HepG2 (cell line): ENCODE measurements around the gene CD151. TPM values are rescaled to one million over a fixed set of nuclear protein-coding genes. Genes with fewer than 3 reads are reported as not detected.

ENCODE experiments used
- ATAC-seq: fragments of 200-7000 bp; cut with Tn5 transposase; 3 replicates; pipeline ENCODE4 v1.9.1; 2020; ENCODE audit warnings: mild to moderate bottlenecking, moderate library complexity
- BruUV-seq: library from RNA; stranded (reverse); fragments of 400-500 nt; replicated peaks from 2 replicates; lab custom pipeline; 2021; lab: Mats Ljungman, UMichigan
- CTCF ChIA-PET: fragments of 300-600 bp; formaldehyde crosslinking; extraction: SDS; loops from one replicate; lab custom pipeline; 2021; ENCODE audit warnings: low total read pairs, inconsistent platforms, low intra/inter-chr PET ratio; lab: Yijun Ruan, JAX
- POLR2A ChIA-PET: fragments of 350-600 bp; sonication (Branson Sonifier 250); formaldehyde crosslinking; loops from one replicate; lab custom pipeline; 2020; ENCODE audit warnings: antibody characterized with exemption, inconsistent platforms; lab: Yijun Ruan, JAX
- DNase-seq: peaks from one replicate; pipeline ENCODE4 v3.0.0-alpha.2; 2015; ENCODE audit warnings: low spot score
- FAIRE-seq: peaks from 3 replicates; lab custom pipeline; 2011; peaks lifted over from hg19 to GRCh38; lab: Jason Lieb, UNC
- H2AFZ ChIP-seq: one replicate; pipeline ENCODE4 v1.6.1; 2011; ENCODE audit warnings: low read length, inconsistent platforms
- H3K27ac ChIP-seq: fragments of 300-600 bp; 3 replicates; pipeline ENCODE4 v1.8.0; 2011; ENCODE audit warnings: mixed run types, mild to moderate bottlenecking, mixed read lengths, low read length, inconsistent platforms; ENCODE audit not compliant: insufficient read depth; ENCODE audit errors: extremely low read length
- H3K27me3 ChIP-seq, 2 experiments: fragments of 200-600 bp in 1 of 2; 2 replicates in 1 of 2; 3 replicates in 1 of 2; pipeline versions ENCODE4 v1.6.0 to v1.8.0; 2011; ENCODE audit warnings: low read length in 2 of 2, mild to moderate bottlenecking in 2 of 2, moderate library complexity in 2 of 2, inconsistent platforms in 1 of 2; ENCODE audit not compliant: insufficient read depth in 2 of 2, control insufficient read depth in 1 of 2
- H3K36me3 ChIP-seq, 2 experiments: fragments of 200-600 bp in 1 of 2; replicated peaks in 1 of 2; 2 replicates in 1 of 2; 3 replicates in 1 of 2; pipeline versions ENCODE4 v1.5.1 to v1.8.0; 2011; ENCODE audit warnings: low read length in 2 of 2, inconsistent platforms in 1 of 2; ENCODE audit not compliant: insufficient read depth in 2 of 2, control insufficient read depth in 1 of 2
- H3K4me1 ChIP-seq: 2 replicates; pipeline ENCODE4 v1.5.1; 2012; ENCODE audit warnings: low read length, inconsistent platforms; ENCODE audit not compliant: insufficient read depth
- H3K4me2 ChIP-seq: 2 replicates; pipeline ENCODE4 v1.6.0; 2011; ENCODE audit warnings: low read depth, low read length, inconsistent platforms
- H3K4me3 ChIP-seq, 3 experiments: fragments of 200-600 bp in 1 of 3; sonication (generic), shearing (Covaris generic) in 1 of 3; replicated peaks in 1 of 3; 2 replicates each; pipeline ENCODE4 v1.5.1; 2011 to 2016; ENCODE audit warnings: low read length in 3 of 3, inconsistent platforms in 2 of 3, low read depth in 2 of 3, mild to moderate bottlenecking in 2 of 3, control low read depth in 1 of 3, mixed read lengths in 1 of 3; ENCODE audit not compliant: insufficient read depth in 1 of 3
- H3K79me2 ChIP-seq: one replicate; pipeline ENCODE4 v1.6.1; 2011; ENCODE audit warnings: low read length, inconsistent platforms; ENCODE audit not compliant: insufficient read depth
- H3K9ac ChIP-seq: 2 replicates; pipeline ENCODE4 v1.6.0; 2011; ENCODE audit warnings: mild to moderate bottlenecking, low read depth, low read length, inconsistent platforms; ENCODE audit not compliant: insufficient read depth
- H3K9me3 ChIP-seq: 2 replicates; pipeline ENCODE4 v1.5.1; 2012; ENCODE audit warnings: mild to moderate bottlenecking, low read length
- H4K20me1 ChIP-seq: 2 replicates; pipeline ENCODE4 v1.6.0; 2011; ENCODE audit warnings: inconsistent platforms, mild to moderate bottlenecking, low read length, moderate library complexity; ENCODE audit not compliant: insufficient read depth
- FOXA3 ChIP-seq: IDR thresholded peaks from 2 replicates; pipeline ENCODE4 v1.6.1; 2016; ENCODE audit warnings: missing genetic modification reagents, missing compliant biosample characterization
- JARID2 ChIP-seq: sonication (generic); formaldehyde crosslinking; IDR thresholded peaks from 2 replicates; pipeline ENCODE4 v1.8.1; 2023; ENCODE audit warnings: missing genetic modification reagents, inconsistent platforms; ENCODE audit not compliant: insufficient replicate concordance
- JUND ChIP-seq: sonication (generic); formaldehyde crosslinking; IDR thresholded peaks from 2 replicates; pipeline ENCODE4 v1.8.0; 2022; ENCODE audit warnings: mild to moderate bottlenecking, missing genetic modification reagents
- SP5 ChIP-seq: IDR thresholded peaks from 2 replicates; pipeline ENCODE4 v1.6.1; 2016; ENCODE audit warnings: low read depth, borderline replicate concordance
- ZC3H13 ChIP-seq: sonication (generic); formaldehyde crosslinking; IDR thresholded peaks from 2 replicates; pipeline ENCODE4 v1.8.1; 2023; ENCODE audit warnings: mild to moderate bottlenecking, missing genetic modification reagents, moderate library complexity
- ZFX ChIP-seq: sonication (generic); formaldehyde crosslinking; IDR thresholded peaks from 2 replicates; pipeline ENCODE4 v1.4.0; 2020; ENCODE audit warnings: mild to moderate bottlenecking, low read depth, missing genetic modification reagents, moderate library complexity
- ZMYM4 ChIP-seq: sonication (generic); formaldehyde crosslinking; IDR thresholded peaks from 2 replicates; pipeline ENCODE4 v1.8.1; 2023; ENCODE audit warnings: mild to moderate bottlenecking, missing genetic modification reagents
- ZNF556 ChIP-seq: sonication (generic); formaldehyde crosslinking; IDR thresholded peaks from 2 replicates; pipeline ENCODE4 v1.4.0; 2020; ENCODE audit warnings: mild to moderate bottlenecking, missing genetic modification reagents, borderline replicate concordance
- ZNF572 ChIP-seq: sonication (generic); formaldehyde crosslinking; IDR thresholded peaks from 2 replicates; pipeline ENCODE4 v1.5.1; 2020; ENCODE audit warnings: mild to moderate bottlenecking, missing genetic modification reagents
- ZNF652 ChIP-seq: IDR thresholded peaks from 2 replicates; pipeline ENCODE4 v1.6.1; 2016; ENCODE audit warnings: low read depth, borderline replicate concordance
- WGBS: methylation state at CpG from one replicate; pipeline ENCODE4 v1.1.6; 2017; ENCODE audit warnings: low lambda C conversion rate; 5-methylcytosine and 5-hydroxymethylcytosine counted together
- in situ Hi-C: cut with HindIII; loops from 2 replicates; pipeline ENCODE4 v1.10.0; 2017; ENCODE audit warnings: low pct_unique_long_range_greater_than_20kb; ENCODE audit not compliant: extremely low pct_ligation_motif_present
- intact Hi-C: fragments of 100-400 bp; cut with micrococcal nuclease; formaldehyde crosslinking; loops from one replicate; pipeline ENCODE4 v1.10.0; 2022; ENCODE audit not compliant: unreplicated experiment
- polyA plus RNA-seq, 8 experiments: library from polyadenylated mRNA; depleted of rRNA in 3 of 8; stranded (reverse) in 7 of 8; unstranded in 1 of 8; fragments of >200 nt; fragmentation: Illumina TruSeq in 4 of 8; extraction: Trizol in 4 of 8; gene quantifications; 2 replicates each; pipeline versions ENCODE4 v1.2.1 to v1.2.3, GENCODE V29; 2011 to 2016; ENCODE audit warnings: low read depth in 4 of 8, missing spikeins in 1 of 8, mixed read lengths in 1 of 8; ENCODE audit not compliant: insufficient read depth in 1 of 8
- total RNA-seq, 5 experiments: library from RNA; depleted of rRNA; stranded (reverse); fragments of >200 nt; fragmentation: Illumina TruSeq; extraction: Trizol; gene quantifications; 2 replicates each; pipeline ENCODE4 v1.2.3, GENCODE V29; 2016; ENCODE audit warnings: low read depth in 1 of 5
- TF ChIP-seq, protein P1 (sequence below): sonication (generic); formaldehyde crosslinking; conservative IDR thresholded peaks from 2 replicates; pipeline ENCODE4 v1.8.0; 2022; ENCODE audit warnings: mild to moderate bottlenecking, moderate library complexity, missing genetic modification reagents
- TF ChIP-seq, protein P2 (sequence below): sonication (generic); formaldehyde crosslinking; IDR thresholded peaks from 2 replicates; pipeline ENCODE4 v1.4.0; 2020; ENCODE audit warnings: missing genetic modification reagents
- TF ChIP-seq, protein P3 (sequence below): sonication (generic); formaldehyde crosslinking; IDR thresholded peaks from 2 replicates; pipeline ENCODE4 v1.4.0; 2020; ENCODE audit warnings: missing genetic modification reagents
- TF ChIP-seq, protein P4 (sequence below): sonication (generic); formaldehyde crosslinking; IDR thresholded peaks from 2 replicates; pipeline ENCODE4 v1.5.1; 2020; ENCODE audit warnings: mild to moderate bottlenecking, moderate library complexity, missing genetic modification reagents
- TF ChIP-seq, protein P5 (sequence below): sonication (generic); formaldehyde crosslinking; IDR thresholded peaks from 2 replicates; pipeline ENCODE4 v1.8.0; 2022; ENCODE audit warnings: missing genetic modification reagents, mild to moderate bottlenecking, borderline replicate concordance

The CD151 gene
- total and polyA plus RNA-seq, 2 of the 13 experiments (the other 11 are each of a cell fraction or from before 2014, with no cell fraction given) = 125 to 197 TPM

DNA sequence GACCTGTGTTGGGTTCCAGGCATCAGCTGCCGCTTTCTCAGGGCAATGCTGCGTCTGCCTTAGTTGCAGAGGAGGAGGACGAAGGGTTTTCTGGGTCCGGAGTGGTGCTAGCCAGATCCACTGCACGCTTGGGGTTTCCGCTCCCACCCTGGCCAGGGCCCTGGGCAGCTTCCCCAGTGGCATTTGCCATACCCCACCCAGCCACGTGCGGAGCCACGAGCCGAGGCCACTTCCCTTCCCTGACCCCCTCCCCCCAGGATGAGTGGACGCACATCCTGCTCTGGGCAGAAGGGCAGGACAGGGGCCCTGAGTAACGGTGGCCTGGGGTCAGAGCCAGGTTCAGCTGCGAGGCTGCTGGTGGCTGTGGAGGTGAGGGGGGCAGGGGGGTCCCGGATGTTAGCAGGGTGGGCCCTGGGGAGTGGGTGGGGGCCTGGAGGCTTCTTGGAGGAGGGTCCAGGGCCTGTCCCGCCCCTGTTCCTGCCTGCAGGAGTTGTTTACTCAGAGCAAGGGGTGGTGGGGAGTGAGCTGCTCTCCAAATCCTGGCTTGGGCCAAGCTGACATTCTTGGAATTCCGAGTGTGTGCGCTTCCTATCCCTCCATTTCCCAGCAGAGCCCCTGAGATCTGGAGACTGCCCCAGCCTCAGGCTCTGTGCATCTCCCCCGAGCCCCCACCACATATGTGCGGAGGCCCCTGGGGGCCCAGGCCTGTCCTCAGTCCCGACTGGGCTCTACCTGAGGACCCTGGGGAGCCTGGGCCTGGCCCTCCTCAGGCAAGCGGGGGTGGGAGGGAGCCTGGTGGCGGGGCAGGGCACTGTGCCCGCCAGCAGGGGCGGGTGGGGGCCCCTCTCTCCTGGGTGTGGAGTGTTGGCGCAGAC lies 11.3 kb downstream of the CD151 start:
- no peaks in the 10 kb centered on the region for H3K27me3 ChIP-seq
- DNase-seq = peak; percentile 89
- no peaks in the 10 kb centered on the region for H3K9me3 ChIP-seq
- peak overlapping the region; percentile 85 for H3K4me2 ChIP-seq
- intact Hi-C loops (loop anchor here (5.0 kb wide), 1 partner anchor 37 kb away; the partner anchor contains the start of genes PIDD1 and RPLP2), in situ Hi-C loops (no loop called here)
- no TSS peak for BruUV-seq
- no peak overlapping the region for H2AFZ ChIP-seq
- peaks cover 27% of the 10 kb centered on the region for H3K79me2 ChIP-seq
- peaks cover 49% of the 10 kb centered on the region for H3K4me1 ChIP-seq
- peaks cover 4 to 17% of the 10 kb centered on the region in 2 experiments for H3K36me3 ChIP-seq
- H3K27ac ChIP-seq = peak overlapping the region; percentile 83
- WGBS = 2% methylated on average over 8 of the region's 25 CpGs
- H3K4me3 ChIP-seq = peak overlapping the region; percentile 97 to 100 (median 98); a peak in 5 of 6 replicates
- ChIA-PET POLR2A (interaction anchor here (0.8 to 11.1 kb wide), 16 partner anchors 13 to 206 kb away, joined by 3 to 141 read pairs (median 4); partner anchors contain the start of genes CD151, CRACR2B, PNPLA2 and RPLP2), CTCF (no interaction called here)
- peak; percentile 73 for FAIRE-seq
- ATAC-seq = peak; percentile 62
- peak overlapping the region; percentile 92 for H3K9ac ChIP-seq
- H4K20me1 ChIP-seq = peaks cover 15% of the 10 kb centered on the region; the same call in 1 of the 2 replicates
- TF ChIP-seq ZMYM4 (CRISPR knock-in tag) (0 out of 2 replicates have a peak, but pooled peaks have one; percentile 27), JARID2 (CRISPR knock-in tag) (no peak), FOXA3 (CRISPR knock-in tag) (peak; percentile 73; the same call in 1 of the 2 replicates), ZNF652 (CRISPR knock-in tag) (no peak), ZNF572 (0 out of 2 replicates have a peak, but pooled peaks have one; percentile 48), ZC3H13 (CRISPR knock-in tag) (peak; percentile 86; the same call in 1 of the 2 replicates), ZNF556 (peak; percentile 87; the same call in 1 of the 2 replicates), ZFX (CRISPR knock-in tag) (peak; percentile 85), SP5 (CRISPR knock-in tag) (peak; percentile 60; the same call in 1 of the 2 replicates), JUND (peak; percentile 74)
- TF ChIP-seq, protein P1, sequence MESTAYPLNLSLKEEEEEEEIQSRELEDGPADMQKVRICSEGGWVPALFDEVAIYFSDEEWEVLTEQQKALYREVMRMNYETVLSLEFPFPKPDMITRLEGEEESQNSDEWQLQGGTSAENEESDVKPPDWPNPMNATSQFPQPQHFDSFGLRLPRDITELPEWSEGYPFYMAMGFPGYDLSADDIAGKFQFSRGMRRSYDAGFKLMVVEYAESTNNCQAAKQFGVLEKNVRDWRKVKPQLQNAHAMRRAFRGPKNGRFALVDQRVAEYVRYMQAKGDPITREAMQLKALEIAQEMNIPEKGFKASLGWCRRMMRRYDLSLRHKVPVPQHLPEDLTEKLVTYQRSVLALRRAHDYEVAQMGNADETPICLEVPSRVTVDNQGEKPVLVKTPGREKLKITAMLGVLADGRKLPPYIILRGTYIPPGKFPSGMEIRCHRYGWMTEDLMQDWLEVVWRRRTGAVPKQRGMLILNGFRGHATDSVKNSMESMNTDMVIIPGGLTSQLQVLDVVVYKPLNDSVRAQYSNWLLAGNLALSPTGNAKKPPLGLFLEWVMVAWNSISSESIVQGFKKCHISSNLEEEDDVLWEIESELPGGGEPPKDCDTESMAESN (CRISPR knock-in tag) = peak; percentile 80; the same call in 1 of the 2 replicates
- TF ChIP-seq, protein P2, sequence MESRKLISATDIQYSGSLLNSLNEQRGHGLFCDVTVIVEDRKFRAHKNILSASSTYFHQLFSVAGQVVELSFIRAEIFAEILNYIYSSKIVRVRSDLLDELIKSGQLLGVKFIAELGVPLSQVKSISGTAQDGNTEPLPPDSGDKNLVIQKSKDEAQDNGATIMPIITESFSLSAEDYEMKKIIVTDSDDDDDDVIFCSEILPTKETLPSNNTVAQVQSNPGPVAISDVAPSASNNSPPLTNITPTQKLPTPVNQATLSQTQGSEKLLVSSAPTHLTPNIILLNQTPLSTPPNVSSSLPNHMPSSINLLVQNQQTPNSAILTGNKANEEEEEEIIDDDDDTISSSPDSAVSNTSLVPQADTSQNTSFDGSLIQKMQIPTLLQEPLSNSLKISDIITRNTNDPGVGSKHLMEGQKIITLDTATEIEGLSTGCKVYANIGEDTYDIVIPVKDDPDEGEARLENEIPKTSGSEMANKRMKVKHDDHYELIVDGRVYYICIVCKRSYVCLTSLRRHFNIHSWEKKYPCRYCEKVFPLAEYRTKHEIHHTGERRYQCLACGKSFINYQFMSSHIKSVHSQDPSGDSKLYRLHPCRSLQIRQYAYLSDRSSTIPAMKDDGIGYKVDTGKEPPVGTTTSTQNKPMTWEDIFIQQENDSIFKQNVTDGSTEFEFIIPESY (CRISPR knock-in tag) = peak; percentile 22; the same call in 1 of the 2 replicates
- TF ChIP-seq, protein P3, sequence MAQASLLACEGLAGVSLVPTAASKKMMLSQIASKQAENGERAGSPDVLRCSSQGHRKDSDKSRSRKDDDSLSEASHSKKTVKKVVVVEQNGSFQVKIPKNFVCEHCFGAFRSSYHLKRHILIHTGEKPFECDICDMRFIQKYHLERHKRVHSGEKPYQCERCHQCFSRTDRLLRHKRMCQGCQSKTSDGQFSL (CRISPR knock-in tag) = peak; percentile 58; the same call in 1 of the 2 replicates
- TF ChIP-seq, protein P4, sequence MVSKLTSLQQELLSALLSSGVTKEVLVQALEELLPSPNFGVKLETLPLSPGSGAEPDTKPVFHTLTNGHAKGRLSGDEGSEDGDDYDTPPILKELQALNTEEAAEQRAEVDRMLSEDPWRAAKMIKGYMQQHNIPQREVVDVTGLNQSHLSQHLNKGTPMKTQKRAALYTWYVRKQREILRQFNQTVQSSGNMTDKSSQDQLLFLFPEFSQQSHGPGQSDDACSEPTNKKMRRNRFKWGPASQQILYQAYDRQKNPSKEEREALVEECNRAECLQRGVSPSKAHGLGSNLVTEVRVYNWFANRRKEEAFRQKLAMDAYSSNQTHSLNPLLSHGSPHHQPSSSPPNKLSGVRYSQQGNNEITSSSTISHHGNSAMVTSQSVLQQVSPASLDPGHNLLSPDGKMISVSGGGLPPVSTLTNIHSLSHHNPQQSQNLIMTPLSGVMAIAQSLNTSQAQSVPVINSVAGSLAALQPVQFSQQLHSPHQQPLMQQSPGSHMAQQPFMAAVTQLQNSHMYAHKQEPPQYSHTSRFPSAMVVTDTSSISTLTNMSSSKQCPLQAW (CRISPR knock-in tag) = 0 out of 2 replicates have a peak, but pooled peaks have one; percentile 62
- TF ChIP-seq, protein P5, sequence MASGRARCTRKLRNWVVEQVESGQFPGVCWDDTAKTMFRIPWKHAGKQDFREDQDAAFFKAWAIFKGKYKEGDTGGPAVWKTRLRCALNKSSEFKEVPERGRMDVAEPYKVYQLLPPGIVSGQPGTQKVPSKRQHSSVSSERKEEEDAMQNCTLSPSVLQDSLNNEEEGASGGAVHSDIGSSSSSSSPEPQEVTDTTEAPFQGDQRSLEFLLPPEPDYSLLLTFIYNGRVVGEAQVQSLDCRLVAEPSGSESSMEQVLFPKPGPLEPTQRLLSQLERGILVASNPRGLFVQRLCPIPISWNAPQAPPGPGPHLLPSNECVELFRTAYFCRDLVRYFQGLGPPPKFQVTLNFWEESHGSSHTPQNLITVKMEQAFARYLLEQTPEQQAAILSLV (CRISPR knock-in tag) = peak; percentile 93
